Smooth muscle cell (in vitro differentiated cells): ENCODE results near the gene SAMD1. TPM values are rescaled to one million over a fixed set of nuclear protein-coding genes. Genes with fewer than 3 reads are reported as not detected.
"Not testable (repeated sequence)": the region's sequence is repeated elsewhere in the genome, so short reads cannot be mapped to it uniquely, and the experiment has no call there.

Experiments
- DNase-seq: peaks from one replicate; lab custom pipeline; 2025; ENCODE audit not compliant: unreplicated experiment; lab: John Stamatoyannopoulos, UW
- H2AFZ ChIP-seq: fragments of 200-600 bp; sonication (generic); 2 replicates; pipeline ENCODE4 v1.6.0; 2016; ENCODE audit warnings: antibody characterized with exemption, low read depth, mild to moderate bottlenecking
- H3F3A ChIP-seq: fragments of 200-600 bp; sonication (generic); 2 replicates; pipeline ENCODE4 v1.6.0; 2017; ENCODE audit warnings: antibody characterized with exemption, low read depth
- H3K27ac ChIP-seq: fragments of 200-600 bp; sonication (generic); 2 replicates; pipeline ENCODE4 v1.5.1; 2016; ENCODE audit warnings: low read depth, mild to moderate bottlenecking
- H3K27me3 ChIP-seq: fragments of 200-600 bp; sonication (generic); 2 replicates; pipeline ENCODE4 v1.6.1; 2016; ENCODE audit warnings: low read depth, mild to moderate bottlenecking
- H3K36me3 ChIP-seq: fragments of 200-600 bp; sonication (generic); 2 replicates; pipeline ENCODE4 v1.5.1; 2016; ENCODE audit warnings: low read depth
- H3K4me1 ChIP-seq: fragments of 200-600 bp; sonication (generic); 2 replicates; pipeline ENCODE4 v1.5.1; 2016; ENCODE audit warnings: low read depth
- H3K4me2 ChIP-seq: fragments of 200-600 bp; sonication (generic); 2 replicates; pipeline ENCODE4 v1.6.0; 2016; ENCODE audit warnings: mild to moderate bottlenecking
- H3K4me3 ChIP-seq: fragments of 200-600 bp; sonication (generic); 2 replicates; pipeline ENCODE4 v1.5.1; 2016; ENCODE audit warnings: mild to moderate bottlenecking
- H3K79me2 ChIP-seq: fragments of 200-600 bp; sonication (generic); 2 replicates; pipeline ENCODE4 v1.6.0; 2016; ENCODE audit warnings: low read depth, mild to moderate bottlenecking
- H3K9ac ChIP-seq: fragments of 200-600 bp; sonication (generic); 2 replicates; pipeline ENCODE4 v1.6.0; 2016; ENCODE audit warnings: low read depth
- H3K9me3 ChIP-seq: fragments of 200-600 bp; sonication (generic); replicated peaks from 2 replicates; pipeline ENCODE4 v1.5.1; 2016; ENCODE audit warnings: low read depth
- H4K20me1 ChIP-seq: fragments of 200-600 bp; sonication (generic); 2 replicates; pipeline ENCODE4 v1.6.0; 2016; ENCODE audit warnings: low read depth
- WGBS: methylation state at CpG from one replicate; pipeline ENCODE4 v1.1.7; 2016; ENCODE audit warnings: low lambda C conversion rate; 5-methylcytosine and 5-hydroxymethylcytosine counted together
- polyA plus RNA-seq: library from polyadenylated mRNA; unstranded; fragments of >200 nt; fragmentation: Nextera tagmentation; extraction: Ambion mirVana; gene quantifications from 2 replicates; pipeline ENCODE4 v1.2.1, GENCODE V29; 2016
- total RNA-seq: library from RNA; depleted of rRNA; stranded (reverse); fragments of >200 nt; gene quantifications from 2 replicates; pipeline ENCODE4 v1.2.3, GENCODE V29; 2014
- TF ChIP-seq, protein P1 (sequence below): fragments of 200-600 bp; sonication (generic); IDR thresholded peaks from 2 replicates; pipeline ENCODE4 v1.5.1; 2017; ENCODE audit warnings: borderline replicate concordance, mild to moderate bottlenecking, antibody characterized with exemption; ENCODE audit not compliant: insufficient read depth, poor library complexity, severe bottlenecking

The SAMD1 gene
- total and polyA plus RNA-seq, 2 experiments from 2014 or later, result 35.0 to 71.3 TPM

DNA sequence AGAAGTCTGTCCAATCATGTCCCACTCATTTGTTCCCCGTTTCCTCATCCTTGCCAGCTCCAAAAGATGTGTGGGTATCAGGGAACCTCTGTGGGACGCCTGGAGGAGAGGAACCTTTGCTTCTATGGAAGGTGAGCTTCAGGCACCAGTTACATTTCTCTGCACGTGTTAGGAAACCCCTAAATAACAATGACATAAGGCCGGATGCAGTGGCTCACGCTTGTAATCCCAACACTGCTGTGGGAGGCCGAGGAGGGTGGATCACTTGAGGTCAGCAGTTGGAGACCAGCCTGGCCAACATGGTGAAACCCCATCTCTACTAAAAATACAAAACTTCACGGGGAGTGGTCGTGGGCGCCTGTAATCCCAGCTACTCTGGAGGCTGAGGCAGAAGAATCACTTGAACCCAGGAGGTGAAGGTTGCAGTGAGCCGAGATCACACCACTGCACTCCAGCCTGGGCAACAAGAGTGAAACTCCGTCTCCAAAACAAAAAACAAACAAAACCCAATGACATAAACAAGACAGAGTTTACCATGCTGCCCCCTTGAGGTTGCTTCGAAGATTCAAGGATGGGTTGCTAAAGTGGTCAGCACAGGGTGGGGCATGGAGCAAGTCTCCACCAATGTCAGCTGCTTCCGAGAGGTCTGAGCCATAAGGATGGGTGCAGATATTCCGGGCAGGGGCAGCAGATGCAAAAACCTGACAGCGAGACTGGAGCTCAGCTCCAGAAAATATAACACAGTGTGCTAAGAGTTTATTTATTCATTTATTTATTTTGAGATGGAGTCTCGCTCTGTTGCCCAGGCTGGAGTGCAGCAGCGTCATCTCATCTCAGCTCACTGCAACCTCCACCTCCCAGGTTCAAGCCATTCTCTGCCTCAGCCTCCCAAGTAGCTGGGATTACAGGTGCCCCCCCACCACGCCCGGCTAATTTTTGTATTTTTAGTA lies 47.6 kb downstream of the SAMD1 start:
- not testable (repeated sequence) for H3K79me2 ChIP-seq, H2AFZ ChIP-seq, H3K9me3 ChIP-seq, H4K20me1 ChIP-seq, H3K36me3 ChIP-seq, H3K27ac ChIP-seq, H3K4me3 ChIP-seq, H3K4me2 ChIP-seq, H3K4me1 ChIP-seq, H3K27me3 ChIP-seq, H3F3A ChIP-seq
- TF ChIP-seq, protein P1, sequence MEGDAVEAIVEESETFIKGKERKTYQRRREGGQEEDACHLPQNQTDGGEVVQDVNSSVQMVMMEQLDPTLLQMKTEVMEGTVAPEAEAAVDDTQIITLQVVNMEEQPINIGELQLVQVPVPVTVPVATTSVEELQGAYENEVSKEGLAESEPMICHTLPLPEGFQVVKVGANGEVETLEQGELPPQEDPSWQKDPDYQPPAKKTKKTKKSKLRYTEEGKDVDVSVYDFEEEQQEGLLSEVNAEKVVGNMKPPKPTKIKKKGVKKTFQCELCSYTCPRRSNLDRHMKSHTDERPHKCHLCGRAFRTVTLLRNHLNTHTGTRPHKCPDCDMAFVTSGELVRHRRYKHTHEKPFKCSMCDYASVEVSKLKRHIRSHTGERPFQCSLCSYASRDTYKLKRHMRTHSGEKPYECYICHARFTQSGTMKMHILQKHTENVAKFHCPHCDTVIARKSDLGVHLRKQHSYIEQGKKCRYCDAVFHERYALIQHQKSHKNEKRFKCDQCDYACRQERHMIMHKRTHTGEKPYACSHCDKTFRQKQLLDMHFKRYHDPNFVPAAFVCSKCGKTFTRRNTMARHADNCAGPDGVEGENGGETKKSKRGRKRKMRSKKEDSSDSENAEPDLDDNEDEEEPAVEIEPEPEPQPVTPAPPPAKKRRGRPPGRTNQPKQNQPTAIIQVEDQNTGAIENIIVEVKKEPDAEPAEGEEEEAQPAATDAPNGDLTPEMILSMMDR, result peak; percentile 50
- H3K9ac ChIP-seq, result peak overlapping the region; percentile 62
- peak; percentile 4 for DNase-seq
- 68% methylated on average over 19 of the region's 19 CpGs for WGBS

DNA sequence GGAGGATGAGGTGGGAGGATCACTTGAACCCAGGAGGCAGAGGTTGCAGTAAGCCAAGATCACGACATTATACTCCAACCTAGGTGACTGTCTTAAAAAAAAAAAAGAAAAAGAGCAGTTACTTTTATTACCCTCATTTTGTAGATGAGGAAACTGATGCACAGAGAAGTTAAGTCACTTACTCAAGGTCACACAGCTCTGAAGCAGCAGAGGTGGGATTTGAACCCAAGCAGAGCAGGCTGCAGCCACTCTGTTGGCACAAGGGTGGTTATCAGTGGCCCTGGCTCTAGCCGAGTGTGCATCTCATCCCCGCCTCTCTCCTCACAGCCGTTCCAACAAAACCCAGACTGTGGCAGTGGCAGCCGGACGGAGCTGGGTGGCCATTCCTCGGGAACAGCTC lies 51.4 kb downstream of the SAMD1 start:
- Histone ChIP-seq H3K4me3 (no peak overlapping the region), H3K9ac (no peak overlapping the region), H3K4me2 (no peak overlapping the region), H3K27me3 (no peaks in the 10 kb centered on the region), H3K27ac (no peak overlapping the region), H3K36me3 (no peaks in the 10 kb centered on the region), H3K9me3 (no peaks in the 10 kb centered on the region), H4K20me1 (no peaks in the 10 kb centered on the region), H2AFZ (no peak overlapping the region), H3F3A (no peaks in the 10 kb centered on the region), H3K79me2 (no peaks in the 10 kb centered on the region), H3K4me1 (no peaks in the 10 kb centered on the region)
- 79% methylated on average over 6 of the region's 7 CpGs for WGBS
- no peak for DNase-seq
- TF ChIP-seq, protein P1, result no peak

Other genes starting within 250 kb of the SAMD1 start
- gene NANOS3, start 213.6 kb downstream of the SAMD1 start, total RNA-seq, result not detected in 2 replicates
- 2.7 and 2.8 TPM in 2 replicates for gene NANOS3, start 213.6 kb downstream of the SAMD1 start, polyA plus RNA-seq
- 0.72 and 1.2 TPM in 2 replicates for gene BRME1, start 184.6 kb downstream of the SAMD1 start, total RNA-seq
- 2.2 and 3.3 TPM in 2 replicates for gene BRME1, start 184.6 kb downstream of the SAMD1 start, polyA plus RNA-seq
- 8.0 and 9.5 TPM in 2 replicates for gene CC2D1A, start 184.6 kb downstream of the SAMD1 start, total RNA-seq
- 26.3 and 28.0 TPM in 2 replicates for gene CC2D1A, start 184.6 kb downstream of the SAMD1 start, polyA plus RNA-seq
- 5.2 and 8.9 TPM in 2 replicates for gene PODNL1, start 152.3 kb downstream of the SAMD1 start, total RNA-seq
- 34.3 and 53.9 TPM in 2 replicates for gene PODNL1, start 152.3 kb downstream of the SAMD1 start, polyA plus RNA-seq
- 12.4 and 15.9 TPM in 2 replicates for gene DCAF15, start 138.2 kb downstream of the SAMD1 start, total RNA-seq
- gene DCAF15, start 138.2 kb downstream of the SAMD1 start, polyA plus RNA-seq, result 27.0 and 30.9 TPM in 2 replicates
- 0.45 and 2.2 TPM in 2 replicates for gene RFX1, start 84.4 kb downstream of the SAMD1 start, total RNA-seq
- gene RFX1, start 84.4 kb downstream of the SAMD1 start, polyA plus RNA-seq, result 2.2 and 2.8 TPM in 2 replicates
- not detected in 2 replicates for gene RLN3, start 62.6 kb downstream of the SAMD1 start, total RNA-seq
- gene RLN3, start 62.6 kb downstream of the SAMD1 start, polyA plus RNA-seq, result not detected in 2 replicates
- 1.4 and 3.1 TPM in 2 replicates for gene IL27RA, start 59.0 kb downstream of the SAMD1 start, total RNA-seq
- 3.8 and 7.1 TPM in 2 replicates for gene IL27RA, start 59.0 kb downstream of the SAMD1 start, polyA plus RNA-seq
- gene PALM3, start 28.7 kb downstream of the SAMD1 start, total RNA-seq, result 1.6 TPM in 1 of 2 replicates, not detected in the other
- gene PALM3, start 28.7 kb downstream of the SAMD1 start, polyA plus RNA-seq, result 0.55 and 1.4 TPM in 2 replicates
- 2.4 TPM in 1 of 2 replicates, not detected in the other for gene MISP3, start 18.0 kb downstream of the SAMD1 start, total RNA-seq
- gene MISP3, start 18.0 kb downstream of the SAMD1 start, polyA plus RNA-seq, result 0.61 and 2.0 TPM in 2 replicates
- gene C19orf67, start 5.0 kb downstream of the SAMD1 start, total RNA-seq, result not detected in 2 replicates
- 0.17 and 0.49 TPM in 2 replicates for gene C19orf67, start 5.0 kb downstream of the SAMD1 start, polyA plus RNA-seq
- 20.7 and 30.3 TPM in 2 replicates for gene PRKACA, start 27.0 kb upstream of the SAMD1 start, total RNA-seq
- 11.1 and 14.4 TPM in 2 replicates for gene PRKACA, start 27.0 kb upstream of the SAMD1 start, polyA plus RNA-seq
- gene ASF1B, start 45.8 kb upstream of the SAMD1 start, total RNA-seq, result 6.4 and 13.4 TPM in 2 replicates
- gene ASF1B, start 45.8 kb upstream of the SAMD1 start, polyA plus RNA-seq, result 7.1 and 11.3 TPM in 2 replicates
- 11.3 and 12.9 TPM in 2 replicates for gene ADGRL1, start 115.4 kb upstream of the SAMD1 start, total RNA-seq
- 12.7 and 15.0 TPM in 2 replicates for gene ADGRL1, start 115.4 kb upstream of the SAMD1 start, polyA plus RNA-seq